Retinal pigment epithelial cell (primary cell): ENCODE results near the gene TARP.
"Not testable (repeated sequence)": the region's sequence is repeated elsewhere in the genome, so short reads cannot be mapped to it uniquely, and the experiment has no call there.

ENCODE experiments used
- DNase-seq: peaks from one replicate; pipeline ENCODE4 v3.0.0-alpha.2; 2010; ENCODE audit warnings: low read depth
- H3K4me3 ChIP-seq: 2 replicates; pipeline ENCODE4 v1.5.1; 2011; ENCODE audit warnings: mild to moderate bottlenecking, low read length, control low read depth, moderate library complexity
- TF ChIP-seq, protein P1 (sequence below): conservative IDR thresholded peaks from 2 replicates; pipeline ENCODE4 v1.5.1; 2011; ENCODE audit warnings: low read depth, low read length, control low read depth, inconsistent platforms

TARP gene

GRCh38 chr7:38235606-38236005 lies 37.8 kb downstream of the TARP start:
- TF ChIP-seq, protein P1, sequence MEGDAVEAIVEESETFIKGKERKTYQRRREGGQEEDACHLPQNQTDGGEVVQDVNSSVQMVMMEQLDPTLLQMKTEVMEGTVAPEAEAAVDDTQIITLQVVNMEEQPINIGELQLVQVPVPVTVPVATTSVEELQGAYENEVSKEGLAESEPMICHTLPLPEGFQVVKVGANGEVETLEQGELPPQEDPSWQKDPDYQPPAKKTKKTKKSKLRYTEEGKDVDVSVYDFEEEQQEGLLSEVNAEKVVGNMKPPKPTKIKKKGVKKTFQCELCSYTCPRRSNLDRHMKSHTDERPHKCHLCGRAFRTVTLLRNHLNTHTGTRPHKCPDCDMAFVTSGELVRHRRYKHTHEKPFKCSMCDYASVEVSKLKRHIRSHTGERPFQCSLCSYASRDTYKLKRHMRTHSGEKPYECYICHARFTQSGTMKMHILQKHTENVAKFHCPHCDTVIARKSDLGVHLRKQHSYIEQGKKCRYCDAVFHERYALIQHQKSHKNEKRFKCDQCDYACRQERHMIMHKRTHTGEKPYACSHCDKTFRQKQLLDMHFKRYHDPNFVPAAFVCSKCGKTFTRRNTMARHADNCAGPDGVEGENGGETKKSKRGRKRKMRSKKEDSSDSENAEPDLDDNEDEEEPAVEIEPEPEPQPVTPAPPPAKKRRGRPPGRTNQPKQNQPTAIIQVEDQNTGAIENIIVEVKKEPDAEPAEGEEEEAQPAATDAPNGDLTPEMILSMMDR, result no peak
- H3K4me3 ChIP-seq, result no peak overlapping the region
- DNase-seq, result no peak

- not testable (repeated sequence) for H3K4me3 ChIP-seq, DNase-seq
Measured at GRCh38 chr7:38234759-38235158, 38.7 kb downstream of the TARP start.

DNA sequence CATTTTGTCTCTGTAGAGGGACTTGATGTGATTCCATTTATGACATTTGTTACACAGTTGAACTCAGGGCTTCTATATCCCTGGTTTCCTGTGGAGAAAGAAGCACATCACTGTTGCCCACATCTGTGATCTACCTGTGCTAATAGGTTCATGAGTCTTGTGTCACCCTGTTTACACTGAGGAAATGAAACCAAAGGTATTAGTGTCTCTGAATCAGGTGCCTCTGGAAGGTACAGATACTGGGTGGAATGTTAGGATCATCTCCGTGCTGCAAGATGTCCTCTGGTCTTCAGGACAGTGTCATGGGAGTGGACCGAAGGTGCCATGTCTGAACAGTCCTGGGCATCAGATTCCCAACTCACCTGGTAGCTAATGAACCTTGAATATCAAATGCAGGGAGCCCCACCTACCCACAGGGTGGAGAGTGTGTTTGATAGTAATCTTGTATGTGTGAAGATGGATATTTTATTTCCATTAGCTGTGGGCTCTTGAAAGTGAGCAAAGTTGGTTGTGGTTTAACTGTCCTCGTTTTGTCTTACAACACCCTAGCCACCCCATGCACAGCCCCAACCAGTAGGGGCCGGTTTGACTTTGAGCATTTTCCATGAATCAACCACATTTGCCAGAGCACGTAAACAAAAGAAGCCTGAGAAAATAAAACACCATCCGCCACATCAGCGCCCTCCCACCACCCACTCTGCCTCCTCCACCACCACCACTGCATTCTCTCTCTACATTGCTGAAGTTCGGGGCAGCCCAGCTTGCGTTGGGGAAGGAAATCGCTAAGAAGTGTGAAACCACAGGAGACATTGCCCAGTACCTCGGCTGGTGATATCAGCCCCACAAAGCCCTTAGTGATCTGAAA lies 40.7 kb downstream of the TARP start:
- H3K4me3 ChIP-seq, result no peak overlapping the region
- DNase-seq, result no peak
- TF ChIP-seq, protein P1, result no peak

DNA sequence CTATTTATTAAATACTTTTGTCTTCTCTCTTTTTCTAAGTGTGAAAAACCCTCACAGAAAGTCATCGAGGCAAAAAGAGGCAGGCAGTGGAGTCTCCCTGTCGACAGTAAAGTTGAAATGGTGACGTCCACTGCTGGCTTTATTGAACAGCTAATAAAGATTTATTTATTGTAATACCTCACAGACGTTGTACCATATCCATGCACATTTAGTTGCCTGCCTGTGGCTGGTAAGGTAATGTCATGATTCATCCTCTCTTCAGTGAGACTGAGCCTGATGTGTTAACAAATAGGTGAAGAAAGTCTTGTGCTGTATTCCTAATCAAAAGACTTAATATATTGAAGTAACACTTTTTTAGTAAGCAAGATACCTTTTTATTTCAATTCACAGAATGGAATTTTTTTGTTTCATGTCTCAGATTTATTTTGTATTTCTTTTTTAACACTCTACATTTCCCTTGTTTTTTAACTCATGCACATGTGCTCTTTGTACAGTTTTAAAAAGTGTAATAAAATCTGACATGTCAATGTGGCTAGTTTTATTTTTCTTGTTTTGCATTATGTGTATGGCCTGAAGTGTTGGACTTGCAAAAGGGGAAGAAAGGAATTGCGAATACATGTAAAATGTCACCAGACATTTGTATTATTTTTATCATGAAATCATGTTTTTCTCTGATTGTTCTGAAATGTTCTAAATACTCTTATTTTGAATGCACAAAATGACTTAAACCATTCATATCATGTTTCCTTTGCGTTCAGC lies 43.4 kb downstream of the TARP start:
- TF ChIP-seq, protein P1, result no peak
- no peak overlapping the region for H3K4me3 ChIP-seq
- no peak for DNase-seq

DNA sequence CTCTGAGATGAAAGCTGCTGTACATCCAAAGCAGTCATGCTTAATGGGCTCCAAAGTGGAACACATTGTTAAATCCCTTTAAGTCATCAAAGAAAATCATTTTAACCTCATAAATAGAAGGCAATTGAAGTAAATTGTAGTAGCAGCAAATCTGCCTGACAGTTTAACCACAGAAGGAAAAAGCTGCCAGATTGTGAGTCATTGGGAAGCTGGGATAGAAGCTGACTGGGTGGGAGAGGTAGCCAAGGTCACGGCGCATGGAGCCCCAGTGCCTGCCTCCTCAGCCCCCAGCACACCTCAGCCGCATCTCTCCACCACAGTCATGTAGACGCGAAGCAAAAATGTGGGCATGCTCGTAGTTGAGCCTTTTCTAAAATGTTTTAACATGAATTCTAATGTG lies 44.0 kb downstream of the TARP start:
- TF ChIP-seq, protein P1, result no peak
- peak; percentile 65 for DNase-seq
- H3K4me3 ChIP-seq, result no peak overlapping the region

GRCh38 chr7:38224392-38224791 lies 49.0 kb downstream of the TARP start:
- H3K4me3 ChIP-seq, result no peak overlapping the region
- TF ChIP-seq, protein P1, result no peak
- DNase-seq, result no peak

- DNase-seq, result no peak
- H3K4me3 ChIP-seq, result no peak overlapping the region
- TF ChIP-seq, protein P1, result no peak
Measured at GRCh38 chr7:38223306-38223705, 50.1 kb downstream of the TARP start.
